ENCODE measurements around the gene PDCD2.

DNA sequence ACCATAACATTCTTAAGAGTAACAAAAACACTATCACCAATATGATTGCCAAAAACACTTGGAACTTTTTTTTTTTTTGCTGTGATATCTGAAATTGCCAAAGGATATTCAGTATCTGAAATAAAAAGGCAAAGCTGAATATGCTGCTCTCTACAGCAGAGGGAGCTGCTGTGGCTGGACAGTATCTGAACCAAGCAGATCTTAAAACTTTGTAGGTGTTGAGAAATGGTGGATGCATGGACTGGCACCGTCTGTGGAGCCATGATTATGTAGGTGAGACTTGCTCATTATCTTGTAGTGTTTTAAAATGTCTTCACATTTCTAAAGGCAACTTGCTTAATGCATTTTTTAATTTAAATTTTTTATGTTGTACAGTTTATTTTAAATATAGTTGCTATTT lies 9.2 kb downstream of the PDCD2 start:
- TF ChIP-seq, protein P1, sequence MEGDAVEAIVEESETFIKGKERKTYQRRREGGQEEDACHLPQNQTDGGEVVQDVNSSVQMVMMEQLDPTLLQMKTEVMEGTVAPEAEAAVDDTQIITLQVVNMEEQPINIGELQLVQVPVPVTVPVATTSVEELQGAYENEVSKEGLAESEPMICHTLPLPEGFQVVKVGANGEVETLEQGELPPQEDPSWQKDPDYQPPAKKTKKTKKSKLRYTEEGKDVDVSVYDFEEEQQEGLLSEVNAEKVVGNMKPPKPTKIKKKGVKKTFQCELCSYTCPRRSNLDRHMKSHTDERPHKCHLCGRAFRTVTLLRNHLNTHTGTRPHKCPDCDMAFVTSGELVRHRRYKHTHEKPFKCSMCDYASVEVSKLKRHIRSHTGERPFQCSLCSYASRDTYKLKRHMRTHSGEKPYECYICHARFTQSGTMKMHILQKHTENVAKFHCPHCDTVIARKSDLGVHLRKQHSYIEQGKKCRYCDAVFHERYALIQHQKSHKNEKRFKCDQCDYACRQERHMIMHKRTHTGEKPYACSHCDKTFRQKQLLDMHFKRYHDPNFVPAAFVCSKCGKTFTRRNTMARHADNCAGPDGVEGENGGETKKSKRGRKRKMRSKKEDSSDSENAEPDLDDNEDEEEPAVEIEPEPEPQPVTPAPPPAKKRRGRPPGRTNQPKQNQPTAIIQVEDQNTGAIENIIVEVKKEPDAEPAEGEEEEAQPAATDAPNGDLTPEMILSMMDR (IDR thresholded peaks at IDR 0.05), result no peak
- no peak for TF ChIP-seq EP300 (IDR thresholded peaks at IDR 0.05; ENCODE audit: low read depth)
